H9 (cell line): ENCODE measurements around the gene HGS. TPM values are rescaled to one million over a fixed set of nuclear protein-coding genes. Genes with fewer than 3 reads are reported as not detected.

Experiments used
- DNase-seq: peaks from one replicate; pipeline ENCODE4 v3.0.0-alpha.2; 2017
- H2AFZ ChIP-seq: one replicate; pipeline ENCODE4 v1.6.1; 2013; ENCODE audit warnings: mild to moderate bottlenecking, low read length, control low read depth, moderate library complexity
- H2AK5ac ChIP-seq: 2 replicates; pipeline ENCODE4 v1.6.1; 2013; ENCODE audit warnings: low read length, control low read depth, mixed read lengths; ENCODE audit not compliant: insufficient read length
- H2BK120ac ChIP-seq: one replicate; pipeline ENCODE4 v1.6.1; 2013; ENCODE audit warnings: low read depth, mild to moderate bottlenecking, low read length, control low read depth, inconsistent platforms; ENCODE audit not compliant: poor library complexity, severe bottlenecking
- H2BK12ac ChIP-seq: 2 replicates; pipeline ENCODE4 v1.6.1; 2013; ENCODE audit warnings: low read length, control low read depth, mixed read lengths, low read depth; ENCODE audit not compliant: insufficient read length
- H2BK15ac ChIP-seq: 2 replicates; pipeline ENCODE4 v1.6.1; 2013; ENCODE audit warnings: low read depth, low read length, control low read depth
- H2BK20ac ChIP-seq: one replicate; pipeline ENCODE4 v1.6.1; 2013; ENCODE audit warnings: low read depth, mild to moderate bottlenecking, low read length, control low read depth, inconsistent platforms; ENCODE audit not compliant: poor library complexity, severe bottlenecking
- H2BK5ac ChIP-seq: 2 replicates; pipeline ENCODE4 v1.6.1; 2013; ENCODE audit warnings: low read length, control low read depth, mixed read lengths; ENCODE audit not compliant: insufficient read length
- H3K14ac ChIP-seq: 2 replicates; pipeline ENCODE4 v1.6.1; 2013; ENCODE audit warnings: low read length, control low read depth; ENCODE audit not compliant: insufficient read depth
- H3K18ac ChIP-seq: 2 replicates; pipeline ENCODE4 v1.6.1; 2013; ENCODE audit warnings: low read depth, mild to moderate bottlenecking, mixed read lengths, low read length, control low read depth; ENCODE audit not compliant: insufficient read length
- H3K23ac ChIP-seq: 2 replicates; pipeline ENCODE4 v1.6.1; 2013; ENCODE audit warnings: low read length, control low read depth, mixed read lengths, low read depth; ENCODE audit not compliant: insufficient read length
- H3K23me2 ChIP-seq: 2 replicates; pipeline ENCODE4 v1.6.1; 2013; ENCODE audit warnings: low read depth, mild to moderate bottlenecking, mixed read lengths, low read length, control low read depth; ENCODE audit not compliant: insufficient read length, poor library complexity, severe bottlenecking
- H3K27ac ChIP-seq: 2 replicates; pipeline ENCODE4 v1.5.1; 2013; ENCODE audit warnings: low read length, control low read depth, mixed read lengths, low read depth; ENCODE audit not compliant: insufficient read length
- H3K27me3 ChIP-seq: 2 replicates; pipeline ENCODE4 v1.6.1; 2013; ENCODE audit warnings: low read length, control low read depth, inconsistent platforms; ENCODE audit not compliant: insufficient read depth
- H3K4ac ChIP-seq: 2 replicates; pipeline ENCODE4 v1.6.1; 2013; ENCODE audit warnings: low read depth, mild to moderate bottlenecking, control low read depth, inconsistent platforms, low read length, moderate library complexity
- H3K4me1 ChIP-seq: 2 replicates; pipeline ENCODE4 v1.6.1; 2013; ENCODE audit warnings: low read length, control low read depth, inconsistent platforms; ENCODE audit not compliant: insufficient read depth
- H3K4me2 ChIP-seq: 2 replicates; pipeline ENCODE4 v1.6.1; 2013; ENCODE audit warnings: low read length, control low read depth, mixed read lengths; ENCODE audit not compliant: insufficient read length, insufficient read depth
- H3K56ac ChIP-seq: 2 replicates; pipeline ENCODE4 v1.6.1; 2013; ENCODE audit warnings: low read depth, mild to moderate bottlenecking, mixed read lengths, low read length, control low read depth; ENCODE audit not compliant: insufficient read length
- H3K79me1 ChIP-seq: 2 replicates; pipeline ENCODE4 v1.6.1; 2013; ENCODE audit warnings: low read depth, mild to moderate bottlenecking, moderate library complexity, low read length, control low read depth, inconsistent platforms; ENCODE audit not compliant: insufficient read depth, poor library complexity, severe bottlenecking
- H3K79me2 ChIP-seq: 2 replicates; pipeline ENCODE4 v1.6.1; 2013; ENCODE audit warnings: low read length, control low read depth, inconsistent platforms; ENCODE audit not compliant: insufficient read depth
- H3K9ac ChIP-seq: 2 replicates; pipeline ENCODE4 v1.6.1; 2013; ENCODE audit warnings: low read length, control low read depth, mixed read lengths; ENCODE audit not compliant: insufficient read length; ENCODE audit errors: extremely low read depth
- H3K9me3 ChIP-seq: one replicate; pipeline ENCODE4 v1.6.1; 2013; ENCODE audit warnings: low read depth, low read length, inconsistent platforms; ENCODE audit not compliant: control insufficient read depth
- H3T11ph ChIP-seq: one replicate; pipeline ENCODE4 v1.6.1; 2013; ENCODE audit warnings: mild to moderate bottlenecking, low read length, control low read depth, inconsistent platforms
- H4K20me1 ChIP-seq: one replicate; pipeline ENCODE4 v1.6.1; 2013; ENCODE audit not compliant: control insufficient read depth, insufficient read length, insufficient read depth
- H4K5ac ChIP-seq: 2 replicates; pipeline ENCODE4 v1.6.1; 2013; ENCODE audit warnings: low read depth, mild to moderate bottlenecking, mixed read lengths, low read length, control low read depth; ENCODE audit not compliant: insufficient read length
- H4K8ac ChIP-seq: replicated peaks from 2 replicates; pipeline ENCODE4 v1.6.1; 2013; ENCODE audit warnings: low read length, control low read depth, mixed read lengths, low read depth; ENCODE audit not compliant: insufficient read length
- H4K91ac ChIP-seq: 2 replicates; pipeline ENCODE4 v1.6.1; 2013; ENCODE audit warnings: low read depth, mild to moderate bottlenecking, moderate library complexity, mixed read lengths, low read length, control low read depth; ENCODE audit not compliant: insufficient read length
- H3K27ac Mint-ChIP-seq, 3 experiments: 2 replicates in 2 of 3; 3 replicates in 1 of 3; pipeline ENCODE4 v1.8.0; 2020 to 2021; ENCODE audit warnings: mixed read lengths in 3 of 3, mild to moderate bottlenecking in 1 of 3, moderate library complexity in 1 of 3
- H3K27me3 Mint-ChIP-seq: 2 replicates; pipeline ENCODE4 v1.8.0; 2021; ENCODE audit warnings: low read depth, mild to moderate bottlenecking, moderate library complexity, mixed read lengths
- H3K36me3 Mint-ChIP-seq, 3 experiments: 2 replicates in 2 of 3; 3 replicates in 1 of 3; pipeline ENCODE4 v1.8.0; 2020 to 2021; ENCODE audit warnings: low read depth in 3 of 3, mixed read lengths in 3 of 3; ENCODE audit not compliant: insufficient read depth in 1 of 3
- H3K4me1 Mint-ChIP-seq, 2 experiments: 2 replicates each; pipeline ENCODE4 v1.8.0; 2020; ENCODE audit warnings: mixed read lengths in 2 of 2
- H3K4me3 Mint-ChIP-seq, 2 experiments: 2 replicates in 1 of 2; 3 replicates in 1 of 2; pipeline ENCODE4 v1.8.0; 2020 to 2021; ENCODE audit warnings: mild to moderate bottlenecking in 2 of 2, mixed read lengths in 2 of 2, moderate library complexity in 1 of 2
- H3K9me3 Mint-ChIP-seq, 2 experiments: 2 replicates in 1 of 2; 3 replicates in 1 of 2; pipeline ENCODE4 v1.8.0; 2020; ENCODE audit warnings: mild to moderate bottlenecking in 2 of 2, mixed read lengths in 2 of 2, moderate library complexity in 1 of 2
- CTCF ChIP-seq: fragments of 200-600 bp; sonication (generic); conservative IDR thresholded peaks from 3 replicates; pipeline ENCODE4 v1.8.0; 2021; ENCODE audit warnings: antibody characterized with exemption, mild to moderate bottlenecking
- WGBS: extraction: QIAGEN DNeasy Blood & Tissue Kit; methylation state at CpG from one replicate; pipeline ENCODE4 v1.1.7; 2013; ENCODE audit warnings: missing lambda C conversion rate, low lambda C conversion rate, mixed read lengths; ENCODE audit not compliant: insufficient read length; ENCODE audit errors: extremely low coverage; 5-methylcytosine and 5-hydroxymethylcytosine counted together
- total RNA-seq: library from RNA; stranded (reverse); gene quantifications from 2 replicates; pipeline ENCODE4 v1.2.1, GENCODE V29; 2021

Gene HGS
- total RNA-seq, 1 experiment from 2014 or later = 106 TPM

- Histone ChIP-seq H3K27me3 (no peaks in the 10 kb centered on the region), H4K20me1 (no peaks in the 10 kb centered on the region), H2BK5ac (no peak within 1 kb of the TSS), H3K18ac (no peak within 1 kb of the TSS), H3K79me1 (no peaks in the 10 kb centered on the region), H3K79me2 (no peaks in the 10 kb centered on the region), H2BK15ac (no peak within 1 kb of the TSS), H3K56ac (no peak within 1 kb of the TSS), H3K27ac (no peak within 1 kb of the TSS), H3K4me2 (no peak within 1 kb of the TSS), H2AFZ (no peak within 1 kb of the TSS), H3K23ac (no peak within 1 kb of the TSS), H2BK120ac (no peak within 1 kb of the TSS), H3K9ac (no peak within 1 kb of the TSS), H2BK20ac (no peak within 1 kb of the TSS), H3K9me3 (no peaks in the 10 kb centered on the region), H3K4me1 (peaks cover 3% of the 10 kb centered on the region; the same call in 1 of the 2 replicates), H2BK12ac (no peak within 1 kb of the TSS), H3K4ac (no peak within 1 kb of the TSS), H4K5ac (no peak within 1 kb of the TSS), H4K8ac (no peak within 1 kb of the TSS), H2AK5ac (no peak within 1 kb of the TSS), H4K91ac (no peak within 1 kb of the TSS), H3K14ac (no peak within 1 kb of the TSS; the same call in 1 of the 2 replicates), H3K23me2 (peaks cover 4% of the 10 kb centered on the region), H3T11ph (no peak within 1 kb of the TSS)
- Mint-ChIP-seq H3K4me3 (no peak within 1 kb of the TSS; a peak in 1 of 5 replicates), H3K9me3 (no peaks in the 10 kb centered on the region; a peak in 1 of 5 replicates), H3K36me3 (no peaks in the 10 kb centered on the region), H3K4me1 (peaks cover 10 to 17% of the 10 kb centered on the region in 2 experiments), H3K27ac (peak within 1 kb of the TSS in 1 of 3 experiments; percentile 82; a peak in 1 of 7 replicates), H3K27me3 (peaks cover 2% of the 10 kb centered on the region; the same call in 1 of the 2 replicates)
- WGBS = no CpG with 5 or more reads among the region's 15 CpGs
- TF ChIP-seq CTCF = no peak
- DNase-seq = no peak
Observed at GRCh38 chr17:81656118-81656743, 27.6 kb upstream of the HGS start, which contains the start of gene PDE6G. Gene PDE6G, minus strand, starts transcription at chr17:81656542. Its CDS starts 3,237 bp downstream, at chr17:81653305.
